GM23338 (cell line): ENCODE measurements around the gene MYH14. TPM values are rescaled to one million over a fixed set of nuclear protein-coding genes. Genes with fewer than 3 reads are reported as not detected.

Source experiments
- ATAC-seq: fragments of 200-7000 bp; cut with Tn5 transposase; 3 replicates; pipeline ENCODE4 v1.9.1; 2020
- DNase-seq: peaks from one replicate; pipeline ENCODE4 v3.0.0-alpha.2; 2015; ENCODE audit warnings: low spot score
- H2AFZ ChIP-seq: fragments of 200-600 bp; sonication (generic); 2 replicates; pipeline ENCODE4 v1.8.0; 2016; ENCODE audit warnings: antibody characterized with exemption, mild to moderate bottlenecking, moderate library complexity
- H3F3A ChIP-seq: fragments of 200-600 bp; sonication (generic); replicated peaks from 2 replicates; pipeline ENCODE4 v1.8.0; 2017; ENCODE audit warnings: antibody characterized with exemption, mixed run types, low read depth
- H3K27ac ChIP-seq: fragments of 200-600 bp; sonication (generic); 2 replicates; pipeline ENCODE4 v1.6.1; 2016; ENCODE audit warnings: low read depth
- H3K27me3 ChIP-seq: fragments of 200-600 bp; sonication (generic); 2 replicates; pipeline ENCODE4 v1.8.0; 2016; ENCODE audit warnings: mild to moderate bottlenecking, mixed run types, moderate library complexity; ENCODE audit not compliant: insufficient read depth
- H3K36me3 ChIP-seq: fragments of 200-600 bp; sonication (generic); 2 replicates; pipeline ENCODE4 v1.8.0; 2016; ENCODE audit warnings: mild to moderate bottlenecking; ENCODE audit not compliant: insufficient read depth
- H3K4me1 ChIP-seq: fragments of 200-600 bp; sonication (generic); 2 replicates; pipeline ENCODE4 v1.8.0; 2016; ENCODE audit warnings: mild to moderate bottlenecking, moderate library complexity; ENCODE audit not compliant: insufficient read depth
- H3K4me2 ChIP-seq: fragments of 200-600 bp; sonication (generic); 2 replicates; pipeline ENCODE4 v1.7.1; 2017; ENCODE audit warnings: mixed run types
- H3K4me3 ChIP-seq: fragments of 200-600 bp; sonication (generic); 2 replicates; pipeline ENCODE4 v1.6.1; 2016; ENCODE audit warnings: mixed run types
- H3K79me2 ChIP-seq: fragments of 200-600 bp; sonication (generic); replicated peaks from 2 replicates; pipeline ENCODE4 v1.8.0; 2017; ENCODE audit warnings: mild to moderate bottlenecking; ENCODE audit not compliant: insufficient read depth
- H3K9me2 ChIP-seq: fragments of 200-600 bp; sonication (generic); 2 replicates; pipeline ENCODE4 v1.8.0; 2017; ENCODE audit not compliant: insufficient read depth
- H4K20me1 ChIP-seq: fragments of 200-600 bp; sonication (generic); replicated peaks from 2 replicates; pipeline ENCODE4 v1.8.0; 2017; ENCODE audit warnings: mild to moderate bottlenecking; ENCODE audit not compliant: insufficient read depth
- H3K27ac Mint-ChIP-seq: 2 replicates; pipeline ENCODE4 v1.8.0; 2020; ENCODE audit warnings: inconsistent platforms, mild to moderate bottlenecking, moderate library complexity, mixed read lengths
- H3K27me3 Mint-ChIP-seq: 3 replicates; pipeline ENCODE4 v1.8.0; 2022; ENCODE audit warnings: low read depth, mild to moderate bottlenecking, moderate library complexity, mixed read lengths, inconsistent platforms; ENCODE audit not compliant: insufficient read depth, poor library complexity
- H3K36me3 Mint-ChIP-seq: 3 replicates; pipeline ENCODE4 v1.8.0; 2021; ENCODE audit warnings: low read depth, mild to moderate bottlenecking, inconsistent platforms, moderate library complexity, mixed read lengths
- H3K4me1 Mint-ChIP-seq: 3 replicates; pipeline ENCODE4 v1.8.0; 2020; ENCODE audit warnings: mild to moderate bottlenecking, inconsistent platforms, mixed read lengths
- H3K4me3 Mint-ChIP-seq: 3 replicates; pipeline ENCODE4 v1.8.0; 2021; ENCODE audit warnings: moderate library complexity, mild to moderate bottlenecking, inconsistent platforms, mixed read lengths
- H3K9me3 Mint-ChIP-seq: 3 replicates; pipeline ENCODE4 v1.8.0; 2020; ENCODE audit warnings: moderate library complexity, mild to moderate bottlenecking, inconsistent platforms, mixed read lengths
- CREB1 ChIP-seq: fragments of 250-450 bp; sonication (Bioruptor Pico); IDR thresholded peaks from 2 replicates; pipeline ENCODE4 v1.5.0; 2020; ENCODE audit warnings: low read depth, mild to moderate bottlenecking, moderate library complexity
- CTCF ChIP-seq, 2 experiments: fragments of 200-600 bp in 1 of 2; sonication (generic) in 1 of 2; conservative IDR thresholded peaks; 2 replicates each; pipeline versions ENCODE4 v1.5.1 to v1.6.1; 2016 to 2017; ENCODE audit warnings: antibody characterized with exemption in 2 of 2, low read depth in 2 of 2, mild to moderate bottlenecking in 2 of 2, moderate library complexity in 1 of 2
- ETS1 ChIP-seq: IDR thresholded peaks from 2 replicates; pipeline ENCODE4 v1.6.1; 2016; ENCODE audit warnings: antibody characterized with exemption
- EZH2 ChIP-seq: fragments of 200-600 bp; sonication (generic); IDR thresholded peaks from one replicate; pipeline ENCODE4 v1.8.0; 2017; ENCODE audit warnings: antibody characterized with exemption, mild to moderate bottlenecking, low read depth; ENCODE audit not compliant: unreplicated experiment
- EZH2phosphoT487 ChIP-seq: fragments of 200-600 bp; sonication (generic); IDR thresholded peaks from one replicate; pipeline ENCODE4 v1.8.1; 2018; ENCODE audit warnings: antibody characterized with exemption; ENCODE audit not compliant: unreplicated experiment
- JUNB ChIP-seq: IDR thresholded peaks from one replicate; pipeline ENCODE4 v1.6.1; 2016; ENCODE audit warnings: antibody characterized with exemption; ENCODE audit not compliant: unreplicated experiment
- NANOG ChIP-seq: IDR thresholded peaks from 2 replicates; pipeline ENCODE4 v1.6.1; 2016; ENCODE audit warnings: antibody characterized with exemption, borderline replicate concordance
- POLR2AphosphoS5 ChIP-seq: IDR thresholded peaks from 2 replicates; pipeline ENCODE4 v1.6.1; 2016; ENCODE audit warnings: antibody characterized with exemption, low read depth
- REST ChIP-seq: IDR thresholded peaks from one replicate; pipeline ENCODE4 v1.6.1; 2018; ENCODE audit warnings: antibody characterized with exemption; ENCODE audit not compliant: unreplicated experiment
- ZNF331 ChIP-seq: fragments of 250-450 bp; sonication (Bioruptor Pico); IDR thresholded peaks from 2 replicates; pipeline ENCODE4 v1.5.0; 2020; ENCODE audit warnings: low read depth, mild to moderate bottlenecking, moderate library complexity
- polyA plus RNA-seq: library from polyadenylated mRNA; unstranded; fragments of >200 nt; fragmentation: Nextera tagmentation; extraction: Ambion mirVana; gene quantifications from 2 replicates; pipeline ENCODE4 v1.2.1, GENCODE V29; 2016
- total RNA-seq: library from RNA; depleted of rRNA; stranded (reverse); fragments of >200 nt; shearing (Covaris generic); gene quantifications from 2 replicates; pipeline ENCODE4 v1.2.3, GENCODE V29; 2014

Gene MYH14
- total and polyA plus RNA-seq, 2 experiments from 2014 or later: 25.5 to 27.5 TPM

- Histone ChIP-seq H3K4me1 (no peaks in the 10 kb centered on the region; the same call in 1 of the 2 replicates), H3K79me2 (no peaks in the 10 kb centered on the region), H3K27ac (no peak overlapping the region), H3K36me3 (no peaks in the 10 kb centered on the region), H3K27me3 (no peaks in the 10 kb centered on the region), H3K4me2 (peak overlapping the region; percentile 62; the same call in 1 of the 2 replicates), H3K9me2 (no peaks in the 10 kb centered on the region), H3K4me3 (peak overlapping the region; percentile 43; the same call in 1 of the 2 replicates), H2AFZ (peak overlapping the region; percentile 87; the same call in 1 of the 2 replicates), H4K20me1 (no peaks in the 10 kb centered on the region), H3F3A (no peaks in the 10 kb centered on the region)
- ATAC-seq (no peak), DNase-seq (peak; percentile 96)
- Mint-ChIP-seq H3K4me1 (no peaks in the 10 kb centered on the region), H3K27me3 (peaks cover 4% of the 10 kb centered on the region), H3K36me3 (peaks cover 48% of the 10 kb centered on the region), H3K4me3 (no peak overlapping the region), H3K27ac (no peak overlapping the region), H3K9me3 (peaks cover 95% of the 10 kb centered on the region)
- TF ChIP-seq CREB1 (no peak), NANOG (no peak), EZH2phosphoT487 (no peak), CTCF (conservative IDR thresholded peaks at IDR 0.05; ENCODE audit: low read depth in 2 of 2) (no peak), REST (no peak)
Measured at GRCh38 chr19:50266896-50267295, 63.5 kb downstream of the MYH14 start.

- H2AFZ ChIP-seq: no peak overlapping the region
- peaks cover 95% of the 10 kb centered on the region for H3K9me3 Mint-ChIP-seq
- H3K27me3 ChIP-seq: no peaks in the 10 kb centered on the region
- no peaks in the 10 kb centered on the region for H3K79me2 ChIP-seq
- no peak overlapping the region for H3K27ac Mint-ChIP-seq
- DNase-seq: no peak
- no peaks in the 10 kb centered on the region for H3K4me1 Mint-ChIP-seq
- H3K36me3 Mint-ChIP-seq: peaks cover 47% of the 10 kb centered on the region
- H3F3A ChIP-seq: no peaks in the 10 kb centered on the region
- H4K20me1 ChIP-seq: no peaks in the 10 kb centered on the region
- H3K4me3 ChIP-seq: no peak overlapping the region
- H3K27me3 Mint-ChIP-seq: peaks cover 2% of the 10 kb centered on the region
- ATAC-seq: no peak
- no peaks in the 10 kb centered on the region for H3K9me2 ChIP-seq
- H3K36me3 ChIP-seq: no peaks in the 10 kb centered on the region
- H3K4me3 Mint-ChIP-seq: no peak overlapping the region
- no peak overlapping the region for H3K4me2 ChIP-seq
- no peaks in the 10 kb centered on the region; the same call in 1 of the 2 replicates for H3K4me1 ChIP-seq
- H3K27ac ChIP-seq: no peak overlapping the region
- TF ChIP-seq EZH2: no peak
- no peak for TF ChIP-seq NANOG
- TF ChIP-seq POLR2AphosphoS5: no peak
- no peak for TF ChIP-seq CREB1
- TF ChIP-seq ZNF331 (CRISPR knock-in tag): no peak
- no peak for TF ChIP-seq ETS1
- no peak for TF ChIP-seq JUNB
Measured at GRCh38 chr19:50268041-50268440, 64.6 kb downstream of the MYH14 start.
